ENCODE results near the gene CRB3. TPM values are rescaled to one million over a fixed set of nuclear protein-coding genes. Genes with fewer than 3 reads are reported as not detected.

CRB3 gene
- total and polyA plus RNA-seq, 2 donors (not counting 3 experiments of a cell fraction or from before 2014, with no cell fraction given): not detected

GRCh38 chr19:6472713-6473112, 8.6 kb downstream of the CRB3 start:
- POLR2A ChIA-PET: interaction anchor here (0.5 kb wide), 1 partner anchor 526 kb away, joined by 3 read pairs; no protein-coding TSS in a partner anchor
- Histone ChIP-seq H3K36me3 (ENCODE audit: control insufficient read depth in 2 of 2, extremely low read depth in 1 of 2, insufficient read depth in 2 of 2, low read length in 2 of 2) (no peaks in the 10 kb centered on the region), H3K27me3 (ENCODE audit: control insufficient read depth in 2 of 2, insufficient read depth in 2 of 2, low read length in 2 of 2) (peaks cover 0 to 9% of the 10 kb centered on the region in 2 experiments), H4K20me1 (replicated peaks; ENCODE audit: control insufficient read depth, extremely low read depth, insufficient read depth, low read length) (no peaks in the 10 kb centered on the region), H3K4me3 (replicated peaks in 1 of 3; ENCODE audit: insufficient read depth in 1 of 3, low read depth in 1 of 3, low read length in 3 of 3) (no peak overlapping the region), H2AFZ (ENCODE audit: low read depth, low read length) (no peak overlapping the region), H3K79me2 (ENCODE audit: control insufficient read depth, insufficient read depth, low read length) (no peaks in the 10 kb centered on the region), H3K9ac (replicated peaks; ENCODE audit: extremely low read depth, insufficient read depth, low read length) (no peak overlapping the region), H3K9me1 (replicated peaks; ENCODE audit: control insufficient read depth, extremely low read depth, insufficient read depth, low read length) (no peaks in the 10 kb centered on the region), H3K4me1 (ENCODE audit: control insufficient read depth, extremely low read depth, insufficient read depth, low read length) (peaks cover 2% of the 10 kb centered on the region), H3K4me2 (ENCODE audit: insufficient read depth, low read length) (no peak overlapping the region), H3K9me3 (replicated peaks; ENCODE audit: control insufficient read depth, insufficient read depth, low read length) (no peaks in the 10 kb centered on the region), H3K27ac (ENCODE audit: insufficient read depth, low read depth, low read length) (no peak overlapping the region)
- CTCF ChIA-PET: no interaction called here
- dilution Hi-C loops (cut with MboI; ENCODE audit: extremely low pct_ligation_motif_present, low sequenced_read_pairs): no loop called here
- FAIRE-seq (no peak), DNase-seq (ENCODE audit: low read depth, low spot score) (no peak)
- intact Hi-C loops (cut with micrococcal nuclease): no loop called here
- TF ChIP-seq POLR2AphosphoS5 (IDR thresholded peaks at IDR 0.05; ENCODE audit: insufficient read depth, low read depth, low read length) (no peak), GATA2 (IDR thresholded peaks at IDR 0.05; ENCODE audit: insufficient read depth, insufficient read length, low read depth, low read length) (no peak), POLR2A (IDR thresholded peaks at IDR 0.05; ENCODE audit: low read depth, low read length) (no peak), MAX (IDR thresholded peaks at IDR 0.05; ENCODE audit: insufficient read depth, insufficient read length) (no peak), JUN (IDR thresholded peaks at IDR 0.05; ENCODE audit: borderline replicate concordance, insufficient read depth, insufficient read length, low read depth) (no peak), CTCF (IDR thresholded peaks at IDR 0.05; ENCODE audit: extremely low read depth in 1 of 2, insufficient read depth in 1 of 2, low read depth in 1 of 2, low read length in 2 of 2) (no peak), EZH2 (IDR thresholded peaks at IDR 0.05; ENCODE audit: borderline replicate concordance, low read depth, low read length, severe bottlenecking) (no peak), FOS (IDR thresholded peaks at IDR 0.05; ENCODE audit: borderline replicate concordance, insufficient read depth, low read length) (no peak), MYC (IDR thresholded peaks at IDR 0.05; ENCODE audit: low read depth, low read length) (no peak)
- BruUV-seq (replicated peaks): no TSS peak

All from endothelial cell of umbilical vein (primary cell).